Measurements from ENCODE around the gene ZMYND8. TPM values are rescaled to one million over a fixed set of nuclear protein-coding genes. Genes with fewer than 3 reads are reported as not detected.

The ZMYND8 gene
- total RNA-seq, 4 donors from 2014 or later = 29.7 to 42.4 (median 30.9) TPM

GRCh38 chr20:47236639-47236900, 119.9 kb downstream of the ZMYND8 start:
- Histone ChIP-seq H3K4me1 (peaks cover 0 to 6% of the 10 kb centered on the region in 2 donors), H3K27ac (no peak overlapping the region), H3K9me3 (no peaks in the 10 kb centered on the region), H3K4me3 (replicated peaks in 1 of 3) (no peak overlapping the region), H3K36me3 (peaks cover 22 to 30% of the 10 kb centered on the region in 2 donors), H3K27me3 (no peaks in the 10 kb centered on the region)
- 33 to 64% methylated on average over 1 of the region's 1 CpG for WGBS, 2 donors
- intact Hi-C loops (cut with DNase I) = no loop called here
- DNase-seq = no peak
- TF ChIP-seq CTCF (IDR thresholded peaks at IDR 0.05) = no peak
- TF ChIP-seq POLR2A (IDR thresholded peaks at IDR 0.05) = no peak

GRCh38 chr20:47235853-47236638, 120.5 kb downstream of the ZMYND8 start:
- intact Hi-C loops (cut with DNase I) = no loop called here
- DNase-seq = no peak
- 68 to 78% methylated on average over 14 of the region's 14 CpGs for WGBS, 2 donors
- no peak for TF ChIP-seq CTCF (IDR thresholded peaks at IDR 0.05)
- TF ChIP-seq POLR2A (IDR thresholded peaks at IDR 0.05) = no peak
- no peak overlapping the region for H3K4me3 ChIP-seq (replicated peaks in 1 of 3)
- no peak overlapping the region for H3K27ac ChIP-seq
- H3K4me1 ChIP-seq = peaks cover 0 to 6% of the 10 kb centered on the region in 2 donors
- H3K9me3 ChIP-seq = no peaks in the 10 kb centered on the region
- peaks cover 24 to 30% of the 10 kb centered on the region in 2 donors for H3K36me3 ChIP-seq
- H3K27me3 ChIP-seq = no peaks in the 10 kb centered on the region

GRCh38 chr20:47235111-47235510, 121.4 kb downstream of the ZMYND8 start:
- peaks cover 24 to 30% of the 10 kb centered on the region in 2 donors for H3K36me3 ChIP-seq
- WGBS, 2 donors = 93 to 100% methylated on average over 6 of the region's 6 CpGs

GRCh38 chr20:47233333-47234188, 122.9 kb downstream of the ZMYND8 start:
- no peak for DNase-seq
- H3K9me3 ChIP-seq = no peaks in the 10 kb centered on the region
- 90 to 98% methylated on average over 9 of the region's 9 CpGs for WGBS, 2 donors
- no peaks in the 10 kb centered on the region for H3K27me3 ChIP-seq
- intact Hi-C loops (cut with DNase I) = no loop called here
- no peak overlapping the region for H3K4me3 ChIP-seq (replicated peaks in 1 of 3)
- peaks cover 0 to 6% of the 10 kb centered on the region in 2 donors for H3K4me1 ChIP-seq
- no peak overlapping the region for H3K27ac ChIP-seq
- TF ChIP-seq CTCF (IDR thresholded peaks at IDR 0.05) (no peak), POLR2A (IDR thresholded peaks at IDR 0.05) (no peak)
- peaks cover 26 to 32% of the 10 kb centered on the region in 2 donors for H3K36me3 ChIP-seq

More at GRCh38 chr20:47235111-47235510, 121.4 kb downstream of the ZMYND8 start:
- Histone ChIP-seq H3K27me3 (no peaks in the 10 kb centered on the region), H3K4me3 (replicated peaks in 1 of 3) (no peak overlapping the region), H3K4me1 (peaks cover 0 to 6% of the 10 kb centered on the region in 2 donors), H3K27ac (no peak overlapping the region), H3K9me3 (no peaks in the 10 kb centered on the region)
- no peak for DNase-seq
- intact Hi-C loops (cut with DNase I) = no loop called here
- no peak for TF ChIP-seq POLR2A (IDR thresholded peaks at IDR 0.05)
- TF ChIP-seq CTCF (IDR thresholded peaks at IDR 0.05) = no peak

- TF ChIP-seq POLR2A (IDR thresholded peaks at IDR 0.05) = no peak
- no peak for TF ChIP-seq CTCF (IDR thresholded peaks at IDR 0.05)
- intact Hi-C loops (cut with DNase I) = no loop called here
- H3K27ac ChIP-seq = no peak overlapping the region
These were observed 124.0 kb downstream of the ZMYND8 start for GRCh38 chr20:47232518-47232917.

More at GRCh38 chr20:47232518-47232917, 124.0 kb downstream of the ZMYND8 start:
- no peaks in the 10 kb centered on the region for H3K9me3 ChIP-seq
- peaks cover 0 to 6% of the 10 kb centered on the region in 2 donors for H3K4me1 ChIP-seq
- WGBS, 2 donors = 90 to 93% methylated on average over 3 of the region's 3 CpGs
- peaks cover 22 to 41% of the 10 kb centered on the region in 2 donors for H3K36me3 ChIP-seq
- no peaks in the 10 kb centered on the region for H3K27me3 ChIP-seq
- DNase-seq = no peak
- H3K4me3 ChIP-seq (replicated peaks in 1 of 3) = no peak overlapping the region

Data from thyroid gland (tissue), 4 donors.